ENCODE measurements around the gene STXBP5. TPM values are rescaled to one million over a fixed set of nuclear protein-coding genes. Genes with fewer than 3 reads are reported as not detected.

The STXBP5 gene
- total RNA-seq, 1 donor from 2014 or later = 22.3 TPM

- Mint-ChIP-seq H3K27ac (no peak overlapping the region), H3K36me3 (ENCODE audit: low read depth) (peaks cover 64% of the 10 kb centered on the region), H3K4me1 (no peaks in the 10 kb centered on the region), H3K27me3 (no peaks in the 10 kb centered on the region), H3K9me3 (peaks cover 30% of the 10 kb centered on the region), H3K4me3 (no peak overlapping the region)
- CTCF ChIA-PET = no interaction called here
- intact Hi-C loops (cut with micrococcal nuclease) = no loop called here
- no peak for TF ChIP-seq CTCF (IDR thresholded peaks at IDR 0.05)
- DNase-seq = no peak
- ATAC-seq (ENCODE audit: low read depth) = no peak
- POLR2A ChIA-PET = no interaction called here
Observed at GRCh38 chr6:147297663-147298316, 93.6 kb downstream of the STXBP5 start.

DNA sequence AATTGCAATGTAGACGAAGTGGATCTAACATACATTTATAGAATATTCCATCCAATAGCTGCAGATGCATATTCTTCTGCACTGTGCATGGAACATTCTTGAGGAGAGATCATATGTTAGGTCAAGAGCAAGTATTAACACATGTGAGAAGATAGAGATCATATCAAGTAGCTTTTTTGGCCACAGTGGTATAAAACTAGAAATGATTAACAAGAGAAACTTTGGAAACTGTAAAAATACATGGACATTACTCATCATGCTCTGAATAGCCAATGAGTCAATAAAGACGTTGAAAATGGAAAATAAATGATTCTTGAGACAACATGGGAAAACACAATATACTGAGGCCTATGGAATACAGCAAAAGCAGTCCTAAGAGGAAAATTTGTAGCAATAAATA, 94.2 kb downstream of the STXBP5 start:
- H3K36me3 Mint-ChIP-seq (ENCODE audit: low read depth) = peaks cover 66% of the 10 kb centered on the region
- H3K27ac Mint-ChIP-seq = no peak overlapping the region

DNA sequence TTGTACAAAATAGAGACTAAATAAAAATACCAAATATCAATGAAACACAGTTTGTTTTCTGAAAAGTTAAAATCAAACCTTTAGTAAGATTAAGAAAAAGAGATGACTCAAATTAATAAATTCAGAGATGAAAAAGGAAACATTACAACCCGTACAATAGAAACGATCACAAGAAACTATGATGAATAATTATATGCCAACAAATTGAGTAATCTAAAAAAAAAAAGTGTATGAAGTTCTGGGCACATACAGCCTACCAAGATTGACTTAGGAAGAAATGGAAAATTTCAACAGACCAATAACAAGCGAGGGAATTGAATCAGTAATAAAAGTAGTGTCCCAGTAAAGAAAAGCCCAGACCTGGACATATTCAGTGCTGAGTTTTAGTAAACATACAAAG, 94.8 kb downstream of the STXBP5 start:
- DNase-seq (no peak), ATAC-seq (ENCODE audit: low read depth) (no peak)
- Mint-ChIP-seq H3K36me3 (ENCODE audit: low read depth) (peaks cover 68% of the 10 kb centered on the region), H3K27ac (no peak overlapping the region), H3K4me3 (no peak overlapping the region), H3K9me3 (peaks cover 37% of the 10 kb centered on the region), H3K27me3 (no peaks in the 10 kb centered on the region), H3K4me1 (no peaks in the 10 kb centered on the region)
- POLR2A ChIA-PET = no interaction called here
- TF ChIP-seq CTCF (IDR thresholded peaks at IDR 0.05) = no peak
- CTCF ChIA-PET = no interaction called here
- intact Hi-C loops (cut with micrococcal nuclease) = no loop called here

More for the DNA sequence above, 94.2 kb downstream of the STXBP5 start:
- POLR2A ChIA-PET = no interaction called here
- DNase-seq (no peak), ATAC-seq (ENCODE audit: low read depth) (no peak)
- CTCF ChIA-PET = no interaction called here
- H3K4me3 Mint-ChIP-seq = no peak overlapping the region
- intact Hi-C loops (cut with micrococcal nuclease) = no loop called here
- peaks cover 33% of the 10 kb centered on the region for H3K9me3 Mint-ChIP-seq
- no peaks in the 10 kb centered on the region for H3K4me1 Mint-ChIP-seq
- no peak for TF ChIP-seq CTCF (IDR thresholded peaks at IDR 0.05)
- H3K27me3 Mint-ChIP-seq = no peaks in the 10 kb centered on the region

- POLR2A ChIA-PET = no interaction called here
- Mint-ChIP-seq H3K9me3 (peaks cover 36% of the 10 kb centered on the region), H3K4me1 (peaks cover 2% of the 10 kb centered on the region), H3K27me3 (no peaks in the 10 kb centered on the region), H3K27ac (no peak overlapping the region), H3K36me3 (ENCODE audit: low read depth) (peaks cover 64% of the 10 kb centered on the region), H3K4me3 (no peak overlapping the region)
- DNase-seq = no peak
- no peak for TF ChIP-seq CTCF (IDR thresholded peaks at IDR 0.05)
- ATAC-seq (ENCODE audit: low read depth) = no peak
- intact Hi-C loops (cut with micrococcal nuclease) = no loop called here
- CTCF ChIA-PET = no interaction called here
Observed at GRCh38 chr6:147301070-147301469, 96.9 kb downstream of the STXBP5 start.

- POLR2A ChIA-PET = no interaction called here
- no peak for ATAC-seq (ENCODE audit: low read depth)
- no peak for DNase-seq
- CTCF ChIA-PET = no interaction called here
- peaks cover 4% of the 10 kb centered on the region for H3K4me1 Mint-ChIP-seq
- H3K36me3 Mint-ChIP-seq (ENCODE audit: low read depth) = peaks cover 40% of the 10 kb centered on the region
- intact Hi-C loops (cut with micrococcal nuclease) = no loop called here
- no peak overlapping the region for H3K27ac Mint-ChIP-seq
- H3K27me3 Mint-ChIP-seq = no peaks in the 10 kb centered on the region
- TF ChIP-seq CTCF (IDR thresholded peaks at IDR 0.05) = no peak
- H3K9me3 Mint-ChIP-seq = peaks cover 16% of the 10 kb centered on the region
- no peak overlapping the region for H3K4me3 Mint-ChIP-seq
Observed at GRCh38 chr6:147304016-147304415, 99.8 kb downstream of the STXBP5 start.

Data from activated B cell treated with CpG ODN at 0.5 μM for 24 hours (primary cell).